ENCODE data around the gene KRTAP4-1.
"Not testable (repeated sequence)": the region's sequence is repeated elsewhere in the genome, so short reads cannot be mapped to it uniquely, and the experiment has no call there.

The KRTAP4-1 gene

DNA sequence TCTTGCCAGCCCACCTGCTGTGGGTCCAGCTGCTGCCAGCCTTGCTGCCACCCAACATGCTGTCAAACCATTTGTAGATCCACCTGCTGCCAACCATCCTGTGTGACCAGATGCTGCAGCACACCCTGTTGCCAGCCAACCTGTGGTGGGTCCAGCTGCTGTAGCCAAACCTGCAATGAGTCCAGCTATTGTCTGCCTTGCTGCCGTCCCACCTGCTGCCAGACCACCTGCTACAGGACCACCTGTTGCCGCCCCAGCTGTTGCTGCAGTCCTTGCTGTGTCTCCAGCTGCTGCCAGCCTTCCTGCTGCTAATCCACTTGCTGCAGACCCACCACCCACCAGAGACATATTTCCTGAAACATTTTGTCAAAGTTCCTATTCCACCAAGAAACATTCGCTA is 5.6 kb upstream of the KRTAP4-1 start:
- H3K27ac ChIP-seq (replicated peaks; ENCODE audit: low read length), result no peak overlapping the region
- H3K4me1 ChIP-seq (ENCODE audit: control insufficient read depth in 2 of 2, insufficient read depth in 1 of 2, low read depth in 1 of 2, low read length in 2 of 2), result peaks cover 0 to 2% of the 10 kb centered on the region in 2 donors
- no peaks in the 10 kb centered on the region for H3K79me1 ChIP-seq (ENCODE audit: low read depth, low read length)
- peak overlapping the region; percentile 2 for H3K9ac ChIP-seq (ENCODE audit: low read depth, low read length, poor library complexity)
- no peaks in the 10 kb centered on the region for H3K9me3 ChIP-seq (replicated peaks in 1 of 2; ENCODE audit: control insufficient read depth in 2 of 2, insufficient read depth in 1 of 2, low read depth in 1 of 2, low read length in 2 of 2)
- WGBS, 2 donors (ENCODE audit: extremely low coverage in 2 of 2, insufficient read length in 2 of 2, insufficient replicate concordance in 1 of 2), result no CpG with 5 or more reads among the region's 3 CpGs
- H4K91ac ChIP-seq (ENCODE audit: low read depth, low read length, poor library complexity), result no peak overlapping the region
- peak overlapping the region; percentile 61 for H3K18ac ChIP-seq (ENCODE audit: low read length)
- no peak overlapping the region for H4K8ac ChIP-seq (ENCODE audit: low read depth, low read length)
- H3K36me3 ChIP-seq (replicated peaks in 1 of 2; ENCODE audit: control insufficient read depth in 2 of 2, insufficient read depth in 2 of 2, low read length in 2 of 2), result no peaks in the 10 kb centered on the region
- H3K27me3 ChIP-seq (ENCODE audit: control insufficient read depth in 3 of 3, insufficient read depth in 3 of 3, low read depth in 1 of 3, low read length in 3 of 3), result no peaks in the 10 kb centered on the region
- peak overlapping the region in 1 of 2 donors; percentile 64 for H3K4me3 ChIP-seq (ENCODE audit: low read length in 2 of 2)
- H3K23ac ChIP-seq (ENCODE audit: low read depth, low read length, poor library complexity), result peak overlapping the region; percentile 69
- no peak overlapping the region for H3K4ac ChIP-seq (ENCODE audit: low read length)
- H2BK12ac ChIP-seq (ENCODE audit: low read length), result no peak overlapping the region
- no peak overlapping the region for H2BK120ac ChIP-seq (ENCODE audit: low read depth, low read length)
- peak overlapping the region; percentile 51 for H2BK15ac ChIP-seq (ENCODE audit: low read length)
- H2BK5ac ChIP-seq (ENCODE audit: low read length), result no peak overlapping the region
- H3K14ac ChIP-seq (ENCODE audit: low read length), result peak overlapping the region; percentile 82
- DNase-seq (ENCODE audit: low spot score), result no peak
- no peak overlapping the region for H2AFZ ChIP-seq (ENCODE audit: low read length)
- H3K4me2 ChIP-seq (ENCODE audit: insufficient read depth, low read length, poor library complexity, severe bottlenecking), result no peak overlapping the region
- peak overlapping the region; percentile 71 for H2AK5ac ChIP-seq (ENCODE audit: low read depth, low read length)

DNA sequence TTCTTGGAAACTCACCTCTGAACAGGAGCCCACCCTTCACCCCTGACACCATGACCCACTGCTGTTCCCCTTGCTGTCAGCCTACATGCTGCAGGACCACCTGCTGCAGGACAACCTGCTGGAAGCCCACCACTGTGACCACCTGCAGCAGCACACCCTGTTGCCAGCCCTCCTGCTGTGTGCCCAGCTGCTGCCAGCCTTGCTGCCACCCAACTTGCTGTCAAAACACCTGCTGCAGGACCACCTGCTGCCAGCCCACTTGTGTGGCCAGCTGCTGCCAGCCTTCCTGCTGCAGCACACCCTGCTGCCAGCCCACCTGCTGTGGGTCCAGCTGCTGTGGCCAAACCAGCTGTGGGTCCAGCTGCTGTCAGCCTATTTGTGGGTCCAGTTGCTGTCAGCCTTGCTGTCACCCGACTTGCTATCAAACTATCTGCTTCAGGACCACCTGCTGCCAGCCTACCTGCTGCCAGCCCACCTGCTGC is 5.2 kb upstream of the KRTAP4-1 start, which contains the start of gene KRTAP9-1:
Gene KRTAP9-1, plus strand, starts transcription at position 51 of the 482 bp plus-strand sequence. Its CDS starts 0 bp downstream, at position 51.
- peak within 1 kb of the TSS; percentile 51 for H2BK15ac ChIP-seq (ENCODE audit: low read length)
- H3K79me1 ChIP-seq (ENCODE audit: low read depth, low read length); H3K9me3 ChIP-seq (replicated peaks in 1 of 2; ENCODE audit: control insufficient read depth in 2 of 2, insufficient read depth in 1 of 2, low read depth in 1 of 2, low read length in 2 of 2); H4K91ac ChIP-seq (ENCODE audit: low read depth, low read length, poor library complexity); H2BK120ac ChIP-seq (ENCODE audit: low read depth, low read length); H3K27me3 ChIP-seq (ENCODE audit: control insufficient read depth in 3 of 3, insufficient read depth in 3 of 3, low read depth in 1 of 3, low read length in 3 of 3); H3K36me3 ChIP-seq (replicated peaks in 1 of 2; ENCODE audit: control insufficient read depth in 2 of 2, insufficient read depth in 2 of 2, low read length in 2 of 2); H3K4ac ChIP-seq (ENCODE audit: low read length); H3K27ac ChIP-seq (replicated peaks; ENCODE audit: low read length); H3K4me1 ChIP-seq (ENCODE audit: control insufficient read depth in 2 of 2, insufficient read depth in 1 of 2, low read depth in 1 of 2, low read length in 2 of 2); H2BK12ac ChIP-seq (ENCODE audit: low read length); H2AFZ ChIP-seq (ENCODE audit: low read length); DNase-seq (ENCODE audit: low spot score); H3K4me2 ChIP-seq (ENCODE audit: insufficient read depth, low read length, poor library complexity, severe bottlenecking); H2BK5ac ChIP-seq (ENCODE audit: low read length); H4K8ac ChIP-seq (ENCODE audit: low read depth, low read length): not testable (repeated sequence)
- H3K23ac ChIP-seq (ENCODE audit: low read depth, low read length, poor library complexity), result peak within 1 kb of the TSS; percentile 69
- H2AK5ac ChIP-seq (ENCODE audit: low read depth, low read length), result peak within 1 kb of the TSS; percentile 71
- H3K9ac ChIP-seq (ENCODE audit: low read depth, low read length, poor library complexity), result peak within 1 kb of the TSS; percentile 2
- H3K4me3 ChIP-seq (ENCODE audit: low read length in 2 of 2), result peak within 1 kb of the TSS in 1 of 2 donors; percentile 64
- H3K14ac ChIP-seq (ENCODE audit: low read length), result peak within 1 kb of the TSS; percentile 82
- peak within 1 kb of the TSS; percentile 61 for H3K18ac ChIP-seq (ENCODE audit: low read length)
- no CpG with 5 or more reads among the region's 1 CpG for WGBS, 2 donors (ENCODE audit: extremely low coverage in 2 of 2, insufficient read length in 2 of 2, insufficient replicate concordance in 1 of 2)

DNA sequence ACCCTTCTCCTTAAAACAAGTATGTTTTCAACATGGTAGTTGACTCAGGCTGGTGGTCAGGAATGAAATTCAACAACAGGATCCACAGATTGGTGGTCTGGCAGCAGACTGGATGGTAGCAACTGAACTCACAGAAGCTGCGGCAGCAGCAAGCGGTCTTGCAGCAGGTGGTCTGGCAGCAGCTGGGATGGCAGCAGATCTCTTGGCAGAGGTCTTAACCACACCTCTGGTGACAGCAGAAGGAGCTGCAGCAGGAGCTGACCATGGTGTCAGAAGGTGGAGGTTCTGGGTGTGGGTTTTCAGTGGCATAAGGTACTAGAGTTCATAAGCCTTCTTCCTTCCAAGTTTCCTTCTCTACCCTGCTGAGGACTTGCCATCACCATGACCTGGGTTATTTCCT is 2.2 kb upstream of the KRTAP4-1 start:
- Histone ChIP-seq H3K79me1 (ENCODE audit: low read depth, low read length) (no peaks in the 10 kb centered on the region), H3K27ac (replicated peaks; ENCODE audit: low read length) (no peak overlapping the region), H3K4me1 (ENCODE audit: control insufficient read depth in 2 of 2, insufficient read depth in 1 of 2, low read depth in 1 of 2, low read length in 2 of 2) (peaks cover 0 to 2% of the 10 kb centered on the region in 2 donors), H3K27me3 (ENCODE audit: control insufficient read depth in 3 of 3, insufficient read depth in 3 of 3, low read depth in 1 of 3, low read length in 3 of 3) (no peaks in the 10 kb centered on the region), H2AK5ac (ENCODE audit: low read depth, low read length) (no peak overlapping the region), H2AFZ (ENCODE audit: low read length) (no peak overlapping the region), H3K36me3 (replicated peaks in 1 of 2; ENCODE audit: control insufficient read depth in 2 of 2, insufficient read depth in 2 of 2, low read length in 2 of 2) (no peaks in the 10 kb centered on the region), H3K18ac (ENCODE audit: low read length) (peak overlapping the region; percentile 52), H3K14ac (ENCODE audit: low read length) (no peak overlapping the region), H3K9ac (ENCODE audit: low read depth, low read length, poor library complexity) (no peak overlapping the region), H3K4ac (ENCODE audit: low read length) (no peak overlapping the region), H2BK15ac (ENCODE audit: low read length) (no peak overlapping the region), H4K91ac (ENCODE audit: low read depth, low read length, poor library complexity) (no peak overlapping the region), H3K4me2 (ENCODE audit: insufficient read depth, low read length, poor library complexity, severe bottlenecking) (no peak overlapping the region), H2BK5ac (ENCODE audit: low read length) (no peak overlapping the region), H2BK12ac (ENCODE audit: low read length) (no peak overlapping the region), H2BK120ac (ENCODE audit: low read depth, low read length) (no peak overlapping the region), H3K23ac (ENCODE audit: low read depth, low read length, poor library complexity) (no peak overlapping the region), H3K4me3 (ENCODE audit: low read length in 2 of 2) (no peak overlapping the region), H4K8ac (ENCODE audit: low read depth, low read length) (no peak overlapping the region), H3K9me3 (replicated peaks in 1 of 2; ENCODE audit: control insufficient read depth in 2 of 2, insufficient read depth in 1 of 2, low read depth in 1 of 2, low read length in 2 of 2) (no peaks in the 10 kb centered on the region)
- DNase-seq (ENCODE audit: low spot score), result no peak
- no CpG with 5 or more reads among the region's 2 CpGs for WGBS, 2 donors (ENCODE audit: extremely low coverage in 2 of 2, insufficient read length in 2 of 2, insufficient replicate concordance in 1 of 2)

GRCh38 chr17:41185001-41185400 is 290 bp upstream of the KRTAP4-1 start:
- Histone ChIP-seq H3K27ac (replicated peaks; ENCODE audit: low read length) (no peak overlapping the region), H3K23ac (ENCODE audit: low read depth, low read length, poor library complexity) (no peak overlapping the region), H3K36me3 (replicated peaks in 1 of 2; ENCODE audit: control insufficient read depth in 2 of 2, insufficient read depth in 2 of 2, low read length in 2 of 2) (no peaks in the 10 kb centered on the region), H2AFZ (ENCODE audit: low read length) (no peak overlapping the region), H3K79me1 (ENCODE audit: low read depth, low read length) (no peaks in the 10 kb centered on the region), H3K4ac (ENCODE audit: low read length) (no peak overlapping the region), H3K9ac (ENCODE audit: low read depth, low read length, poor library complexity) (no peak overlapping the region), H4K8ac (ENCODE audit: low read depth, low read length) (no peak overlapping the region), H3K18ac (ENCODE audit: low read length) (no peak overlapping the region), H3K4me2 (ENCODE audit: insufficient read depth, low read length, poor library complexity, severe bottlenecking) (no peak overlapping the region), H3K9me3 (replicated peaks in 1 of 2; ENCODE audit: control insufficient read depth in 2 of 2, insufficient read depth in 1 of 2, low read depth in 1 of 2, low read length in 2 of 2) (no peaks in the 10 kb centered on the region), H4K91ac (ENCODE audit: low read depth, low read length, poor library complexity) (no peak overlapping the region), H3K4me3 (ENCODE audit: low read length in 2 of 2) (no peak overlapping the region), H2BK5ac (ENCODE audit: low read length) (no peak overlapping the region), H2AK5ac (ENCODE audit: low read depth, low read length) (no peak overlapping the region), H3K27me3 (ENCODE audit: control insufficient read depth in 3 of 3, insufficient read depth in 3 of 3, low read depth in 1 of 3, low read length in 3 of 3) (no peaks in the 10 kb centered on the region), H2BK12ac (ENCODE audit: low read length) (no peak overlapping the region), H2BK120ac (ENCODE audit: low read depth, low read length) (no peak overlapping the region), H3K4me1 (ENCODE audit: control insufficient read depth in 2 of 2, insufficient read depth in 1 of 2, low read depth in 1 of 2, low read length in 2 of 2) (peaks cover 0 to 2% of the 10 kb centered on the region in 2 donors), H3K14ac (ENCODE audit: low read length) (no peak overlapping the region), H2BK15ac (ENCODE audit: low read length) (no peak overlapping the region)
- no peak for DNase-seq (ENCODE audit: low spot score)
- no CpG with 5 or more reads among the region's 1 CpG for WGBS, 2 donors (ENCODE audit: extremely low coverage in 2 of 2, insufficient read length in 2 of 2, insufficient replicate concordance in 1 of 2)
